ENCODE measurements around the gene IER2. TPM values are rescaled to one million over a fixed set of nuclear protein-coding genes. Genes with fewer than 3 reads are reported as not detected.

IER2 gene
- total and polyA plus RNA-seq, 2 of the 4 experiments (the other 2 are of a cell fraction), result 7.7 to 102 TPM

DNA sequence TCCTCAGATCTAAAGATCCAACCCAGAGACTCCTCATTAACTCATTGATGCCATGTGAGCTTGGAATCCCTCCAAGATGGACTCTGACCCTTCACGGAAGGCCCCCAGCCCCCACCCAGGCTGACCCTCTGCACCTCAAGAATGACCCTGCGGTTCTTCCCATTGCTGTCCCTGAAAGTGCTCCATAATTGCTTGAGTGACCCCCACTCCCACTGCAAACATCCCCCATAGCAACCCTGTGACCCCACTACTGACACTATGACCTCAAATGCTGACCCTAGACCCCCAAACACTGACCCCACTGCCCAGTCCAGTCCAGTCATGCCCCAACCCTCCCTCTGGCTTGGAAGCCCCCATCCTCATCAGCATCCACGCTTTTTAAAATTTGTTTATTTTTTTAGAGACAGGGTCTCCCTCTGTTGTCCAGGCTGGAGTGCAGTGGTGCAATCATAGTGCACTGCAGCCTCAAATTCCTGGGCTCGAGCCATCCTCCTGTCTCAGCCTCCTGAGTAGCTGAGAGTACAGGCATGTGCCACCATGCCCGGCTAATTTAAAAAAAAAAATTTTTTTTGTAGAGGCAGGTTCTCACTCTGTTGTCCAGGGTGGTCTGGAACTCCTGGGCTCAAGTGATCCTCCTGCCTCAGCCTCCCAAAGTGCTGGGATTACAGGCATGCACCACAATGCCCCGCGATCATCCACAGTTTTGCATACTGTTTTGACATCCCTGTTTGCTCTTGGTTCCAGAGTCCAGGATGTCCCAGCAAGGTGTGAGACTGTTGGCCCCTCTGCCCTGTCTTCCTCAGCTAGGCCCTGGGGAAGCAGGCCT lies 48.4 kb upstream of the IER2 start:
- Histone ChIP-seq H2AK5ac (ENCODE audit: low read depth, low read length) (no peak overlapping the region), H3K9me1 (ENCODE audit: insufficient read depth, low read length) (0 out of 2 replicates have a peak, but pooled peaks cover 4% of the 10 kb centered on the region), H2BK15ac (ENCODE audit: low read depth, low read length) (no peak overlapping the region), H3K27ac (ENCODE audit: insufficient read depth, low read length) (peak overlapping the region; percentile 45; the same call in 1 of the 2 replicates), H4K91ac (ENCODE audit: insufficient read depth, low read depth, low read length) (no peak overlapping the region; the same call in 1 of the 2 replicates), H3K4me1 (ENCODE audit: control insufficient read depth, insufficient read depth, low read length) (peaks cover 12% of the 10 kb centered on the region), H3K56ac (ENCODE audit: extremely low read depth, insufficient read depth, low read length) (no peak overlapping the region), H4K5ac (ENCODE audit: low read depth, low read length) (peak overlapping the region; percentile 18; the same call in 1 of the 2 replicates), H3K9me3 (ENCODE audit: control insufficient read depth, insufficient read depth, low read length) (no peaks in the 10 kb centered on the region), H2AFZ (replicated peaks; ENCODE audit: low read length, poor library complexity) (peak overlapping the region; percentile 81), H2AK9ac (replicated peaks; ENCODE audit: low read depth, low read length, poor library complexity) (no peak overlapping the region), H3K79me1 (ENCODE audit: low read depth in 1 of 2, low read length in 2 of 2) (peaks cover 0 to 17% of the 10 kb centered on the region in 2 experiments; a peak in 1 of 4 replicates), H3K18ac (ENCODE audit: low read depth, low read length) (no peak overlapping the region), H3K23ac (ENCODE audit: low read depth, low read length) (no peak overlapping the region; the same call in 1 of the 2 replicates), H3K14ac (replicated peaks; ENCODE audit: low read depth, low read length) (no peak overlapping the region), H4K8ac (ENCODE audit: low read depth in 2 of 2, low read length in 2 of 2) (peak overlapping the region; percentile 6 to 31; a peak in 2 of 4 replicates), H3K4me2 (ENCODE audit: low read depth, low read length) (peak overlapping the region; percentile 20), H2BK5ac (ENCODE audit: low read depth, low read length, poor library complexity, severe bottlenecking) (no peak overlapping the region), H4K20me1 (ENCODE audit: insufficient read depth, low read length) (no peaks in the 10 kb centered on the region; the same call in 1 of the 2 replicates), H3K4ac (ENCODE audit: low read depth, low read length) (peak overlapping the region; percentile 66), H2BK20ac (ENCODE audit: low read depth, low read length) (no peak overlapping the region), H3K9ac (ENCODE audit: low read depth, low read length) (peak overlapping the region; percentile 39), H3K27me3 (ENCODE audit: control insufficient read depth, insufficient read depth, low read length) (no peaks in the 10 kb centered on the region), H2BK120ac (ENCODE audit: low read depth, low read length) (no peak overlapping the region), H3K36me3 (ENCODE audit: control insufficient read depth, insufficient read depth, low read length) (peaks cover 10% of the 10 kb centered on the region), H3K4me3 (ENCODE audit: insufficient read depth, low read depth, low read length) (no peak overlapping the region)
- ATAC-seq (ENCODE audit: low read depth), result no peak
- dilution Hi-C loops (cut with HindIII; ENCODE audit: low sequenced_read_pairs, unreplicated experiment), result no loop called here
- in situ Hi-C loops (cut with MboI; ENCODE audit: low sequenced_read_pairs), result no loop called here
- CTCF ChIA-PET, result no interaction called here
- no peak for DNase-seq
- TF ChIP-seq, protein P1, sequence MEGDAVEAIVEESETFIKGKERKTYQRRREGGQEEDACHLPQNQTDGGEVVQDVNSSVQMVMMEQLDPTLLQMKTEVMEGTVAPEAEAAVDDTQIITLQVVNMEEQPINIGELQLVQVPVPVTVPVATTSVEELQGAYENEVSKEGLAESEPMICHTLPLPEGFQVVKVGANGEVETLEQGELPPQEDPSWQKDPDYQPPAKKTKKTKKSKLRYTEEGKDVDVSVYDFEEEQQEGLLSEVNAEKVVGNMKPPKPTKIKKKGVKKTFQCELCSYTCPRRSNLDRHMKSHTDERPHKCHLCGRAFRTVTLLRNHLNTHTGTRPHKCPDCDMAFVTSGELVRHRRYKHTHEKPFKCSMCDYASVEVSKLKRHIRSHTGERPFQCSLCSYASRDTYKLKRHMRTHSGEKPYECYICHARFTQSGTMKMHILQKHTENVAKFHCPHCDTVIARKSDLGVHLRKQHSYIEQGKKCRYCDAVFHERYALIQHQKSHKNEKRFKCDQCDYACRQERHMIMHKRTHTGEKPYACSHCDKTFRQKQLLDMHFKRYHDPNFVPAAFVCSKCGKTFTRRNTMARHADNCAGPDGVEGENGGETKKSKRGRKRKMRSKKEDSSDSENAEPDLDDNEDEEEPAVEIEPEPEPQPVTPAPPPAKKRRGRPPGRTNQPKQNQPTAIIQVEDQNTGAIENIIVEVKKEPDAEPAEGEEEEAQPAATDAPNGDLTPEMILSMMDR (conservative IDR thresholded peaks at IDR 0.05; ENCODE audit: low read depth, low read length), result no peak
- TF ChIP-seq CHD1 (IDR thresholded peaks at IDR 0.05; ENCODE audit: low read depth, low read length) (no peak), MXI1 (IDR thresholded peaks at IDR 0.05; ENCODE audit: borderline replicate concordance, low read depth, low read length) (no peak)
- TF ChIP-seq, protein P2, sequence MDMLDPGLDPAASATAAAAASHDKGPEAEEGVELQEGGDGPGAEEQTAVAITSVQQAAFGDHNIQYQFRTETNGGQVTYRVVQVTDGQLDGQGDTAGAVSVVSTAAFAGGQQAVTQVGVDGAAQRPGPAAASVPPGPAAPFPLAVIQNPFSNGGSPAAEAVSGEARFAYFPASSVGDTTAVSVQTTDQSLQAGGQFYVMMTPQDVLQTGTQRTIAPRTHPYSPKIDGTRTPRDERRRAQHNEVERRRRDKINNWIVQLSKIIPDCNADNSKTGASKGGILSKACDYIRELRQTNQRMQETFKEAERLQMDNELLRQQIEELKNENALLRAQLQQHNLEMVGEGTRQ (IDR thresholded peaks at IDR 0.05; ENCODE audit: low read depth, low read length), result no peak
- 94% methylated on average over 3 of the region's 7 CpGs; no CpG with 5 or more reads in 1 of the 2 experiments for WGBS, 2 experiments (ENCODE audit: extremely low coverage in 2 of 2, insufficient read length in 1 of 2)
- POLR2A ChIA-PET (ENCODE audit: unreplicated experiment), result no interaction called here
- intact Hi-C loops (cut with micrococcal nuclease), result no loop called here
- BruUV-seq (replicated peaks), result no TSS peak

Data from IMR-90 (cell line).